ENCODE data around the gene RASAL2.

The RASAL2 gene

DNA sequence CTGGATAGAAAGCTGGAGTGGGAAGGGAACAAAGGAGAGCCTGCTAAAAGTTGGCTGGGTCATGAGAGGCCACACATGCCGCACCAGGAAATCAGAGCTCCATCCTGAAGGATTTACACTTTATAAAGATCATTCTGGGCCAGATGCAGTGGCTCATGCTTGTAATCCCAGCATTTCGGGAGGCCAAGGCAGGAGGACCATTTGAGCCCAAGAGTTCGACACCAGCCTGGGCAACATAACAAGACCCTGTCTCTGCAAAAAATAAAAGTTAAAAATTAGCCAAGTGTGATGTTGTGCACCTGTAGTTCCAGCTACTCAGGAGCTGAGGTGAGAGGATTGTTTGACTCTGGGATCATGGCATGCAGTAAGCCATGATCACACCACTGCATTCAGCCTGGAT is 28.7 kb upstream of the RASAL2 start:
- no peak overlapping the region for H3K4me3 ChIP-seq (replicated peaks; ENCODE audit: low read depth, low read length)
- H3K27me3 ChIP-seq (replicated peaks; ENCODE audit: control insufficient read depth, insufficient read depth, low read length), result no peaks in the 10 kb centered on the region
- no peak for DNase-seq (ENCODE audit: extremely low read depth, insufficient read length)
- TF ChIP-seq CTCF (IDR thresholded peaks at IDR 0.05; ENCODE audit: insufficient read depth, low read length, poor library complexity, severe bottlenecking), result no peak
- no peaks in the 10 kb centered on the region for H3K36me3 ChIP-seq (ENCODE audit: control insufficient read depth, insufficient read depth, low read length)

DNA sequence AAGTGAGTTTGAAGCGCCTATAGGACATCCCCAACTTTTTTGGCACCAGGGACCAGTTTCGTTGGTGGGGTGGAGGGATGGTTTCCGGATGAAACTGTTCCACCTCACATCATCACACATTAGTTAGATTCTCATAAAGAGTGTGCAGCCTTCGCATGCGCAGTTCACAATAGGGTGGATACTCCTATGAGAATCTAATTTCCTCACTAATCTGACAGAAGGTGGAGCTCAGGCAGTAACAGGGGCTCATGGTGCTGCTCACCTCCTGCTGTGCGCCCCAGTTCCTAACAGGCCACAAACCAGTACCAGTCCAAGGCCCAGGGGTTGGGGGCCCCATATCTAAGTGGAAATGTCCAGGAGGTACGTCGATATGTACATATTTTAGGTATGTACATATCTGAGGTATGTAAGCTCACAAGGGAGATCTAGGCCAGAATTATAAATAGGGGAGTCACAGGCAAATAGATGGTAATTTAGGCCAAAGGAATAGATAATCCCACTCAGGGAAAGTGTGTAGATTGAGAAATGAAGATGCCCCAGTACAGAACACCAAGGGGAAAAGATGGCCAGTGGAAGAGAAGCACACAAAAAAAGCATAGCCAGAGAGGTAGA is 27.5 kb upstream of the RASAL2 start:
- no peak overlapping the region for H3K4me3 ChIP-seq (replicated peaks; ENCODE audit: low read depth, low read length)
- no peak for TF ChIP-seq CTCF (IDR thresholded peaks at IDR 0.05; ENCODE audit: insufficient read depth, low read length, poor library complexity, severe bottlenecking)
- no peaks in the 10 kb centered on the region for H3K27me3 ChIP-seq (replicated peaks; ENCODE audit: control insufficient read depth, insufficient read depth, low read length)
- DNase-seq (ENCODE audit: extremely low read depth, insufficient read length), result no peak
- H3K36me3 ChIP-seq (ENCODE audit: control insufficient read depth, insufficient read depth, low read length), result no peaks in the 10 kb centered on the region

DNA sequence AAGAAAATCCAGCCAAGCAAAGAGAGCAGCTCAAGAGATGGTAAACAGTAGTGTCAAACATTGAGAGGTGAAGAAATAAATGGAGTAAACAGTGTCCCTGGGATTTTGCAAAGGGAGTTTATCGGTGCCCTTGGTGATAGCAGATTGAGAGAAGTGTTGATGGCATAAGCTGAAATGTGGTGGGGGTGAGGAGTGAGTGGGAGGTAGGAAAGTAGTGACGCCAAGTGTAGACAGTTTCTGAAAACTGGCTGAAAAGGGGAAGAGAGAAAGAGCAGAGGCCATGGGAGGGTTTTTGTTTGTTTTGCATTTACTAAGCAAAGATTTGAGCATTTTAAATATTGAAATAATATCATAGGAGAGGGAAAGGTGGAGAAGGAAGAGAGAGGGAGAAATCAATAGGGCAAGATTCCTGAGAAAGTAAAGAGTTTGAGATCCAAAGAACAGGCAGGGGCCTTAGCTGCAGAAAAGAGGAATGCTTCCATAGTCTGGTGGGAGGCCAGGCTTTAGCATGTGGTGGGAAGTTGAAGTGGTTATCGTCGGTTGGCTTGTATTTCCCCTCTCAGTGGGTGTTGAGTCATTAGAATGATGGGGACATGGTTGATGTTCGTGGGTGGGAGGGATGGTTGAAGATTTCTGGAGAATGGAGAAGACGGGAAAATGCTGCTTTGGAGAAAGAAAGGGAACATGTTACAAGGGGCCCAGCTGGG is 26.8 kb upstream of the RASAL2 start:
- Histone ChIP-seq H3K4me3 (replicated peaks; ENCODE audit: low read depth, low read length) (no peak overlapping the region), H3K27me3 (replicated peaks; ENCODE audit: control insufficient read depth, insufficient read depth, low read length) (no peaks in the 10 kb centered on the region), H3K36me3 (ENCODE audit: control insufficient read depth, insufficient read depth, low read length) (no peaks in the 10 kb centered on the region)
- no peak for TF ChIP-seq CTCF (IDR thresholded peaks at IDR 0.05; ENCODE audit: insufficient read depth, low read length, poor library complexity, severe bottlenecking)
- DNase-seq (ENCODE audit: extremely low read depth, insufficient read length), result no peak

- DNase-seq (ENCODE audit: extremely low read depth, insufficient read length), result no peak
- TF ChIP-seq CTCF (IDR thresholded peaks at IDR 0.05; ENCODE audit: insufficient read depth, low read length, poor library complexity, severe bottlenecking), result no peak
Observed at GRCh38 chr1:178071811-178072210, 22.1 kb upstream of the RASAL2 start.

DNA sequence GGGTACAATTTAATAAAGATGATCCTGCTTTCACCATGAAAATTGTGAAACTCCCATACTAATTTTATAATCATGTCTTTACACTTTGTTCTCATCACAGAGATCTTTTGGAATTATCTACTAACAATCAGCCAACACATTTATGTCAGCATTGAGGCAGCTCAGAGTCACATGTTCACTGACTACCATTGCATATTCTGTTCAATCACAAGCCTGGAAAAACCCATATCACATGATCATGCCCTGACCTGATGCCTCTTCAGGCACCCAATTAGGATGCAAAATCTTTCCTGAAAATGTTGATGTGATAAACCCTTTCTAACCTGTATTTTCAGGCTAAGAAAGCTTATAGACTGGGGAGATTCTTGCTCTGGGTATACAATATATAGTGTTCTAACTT is 21.6 kb upstream of the RASAL2 start:
- H3K27me3 ChIP-seq (replicated peaks; ENCODE audit: control insufficient read depth, insufficient read depth, low read length), result no peaks in the 10 kb centered on the region
- no peak overlapping the region for H3K4me3 ChIP-seq (replicated peaks; ENCODE audit: low read depth, low read length)
- no peak for DNase-seq (ENCODE audit: extremely low read depth, insufficient read length)
- TF ChIP-seq CTCF (IDR thresholded peaks at IDR 0.05; ENCODE audit: insufficient read depth, low read length, poor library complexity, severe bottlenecking), result no peak
- H3K36me3 ChIP-seq (ENCODE audit: control insufficient read depth, insufficient read depth, low read length), result no peaks in the 10 kb centered on the region

More at GRCh38 chr1:178071811-178072210, 22.1 kb upstream of the RASAL2 start:
- Histone ChIP-seq H3K4me3 (replicated peaks; ENCODE audit: low read depth, low read length) (no peak overlapping the region), H3K27me3 (replicated peaks; ENCODE audit: control insufficient read depth, insufficient read depth, low read length) (no peaks in the 10 kb centered on the region), H3K36me3 (ENCODE audit: control insufficient read depth, insufficient read depth, low read length) (no peaks in the 10 kb centered on the region)
